Ovary (tissue), 9 donors: Measurements from ENCODE around the gene TRIM44. TPM values are rescaled to one million over a fixed set of nuclear protein-coding genes. Genes with fewer than 3 reads are reported as not detected.

Experiments
- DNase-seq, 5 donors: peaks; one replicate each; pipeline ENCODE4 v3.0.0-alpha.2; 2019 to 2020
- H3K27ac ChIP-seq, 2 donors: fragments of 200-600 bp; one replicate each; pipeline versions ENCODE4 v1.5.1 to v1.8.0; 2019 to 2022
- H3K27me3 ChIP-seq: fragments of 200-600 bp; one replicate; pipeline ENCODE4 v1.8.0; 2022
- H3K36me3 ChIP-seq: fragments of 200-600 bp; sonication (generic); one replicate; pipeline ENCODE4 v1.5.1; 2019
- H3K4me1 ChIP-seq: one replicate; pipeline ENCODE4 v1.8.1; 2013; ENCODE audit warnings: mild to moderate bottlenecking, moderate library complexity; ENCODE audit not compliant: insufficient read depth
- H3K4me3 ChIP-seq: fragments of 200-600 bp; sonication (generic); one replicate; pipeline ENCODE4 v1.5.1; 2017
- H3K9me3 ChIP-seq, 2 donors: fragments of 200-600 bp in 1 of 2; sonication (generic) in 1 of 2; one replicate each; pipeline versions ENCODE4 v1.5.1 to v1.8.1; 2013 to 2019; ENCODE audit warnings: mild to moderate bottlenecking in 1 of 2, moderate library complexity in 1 of 2
- EP300 ChIP-seq: sonication (generic); formaldehyde crosslinking; IDR thresholded peaks from one replicate; pipeline ENCODE4 v1.6.1; 2017; ENCODE audit warnings: antibody characterized with exemption
- POLR2A ChIP-seq: fragments of 450-650 bp; IDR thresholded peaks from one replicate; pipeline ENCODE4 v1.6.1; 2017; ENCODE audit warnings: antibody characterized with exemption, mild to moderate bottlenecking, moderate library complexity
- WGBS, 3 donors: extraction: QIAGEN DNeasy Blood & Tissue Kit in 1 of 3; methylation state at CpG; one replicate each; pipeline versions ENCODE4 v1.1.5 to v1.1.7; 2013 to 2017; 5-methylcytosine and 5-hydroxymethylcytosine counted together
- intact Hi-C, 4 donors: fragments of 100-400 bp; cut with DNase I; formaldehyde crosslinking; loops; one replicate each; pipeline versions ENCODE4 v1.11.0 to v1.15.1; 2022 to 2023
- polyA plus RNA-seq, 2 donors: library from polyadenylated mRNA; stranded (reverse); fragments of 200-250 nt in 1 of 2; fragments of 350-450 nt in 1 of 2; fragmentation: Illumina TruSeq in 1 of 2; extraction: RNeasy Lipid Tissue Mini Kit (QIAGEN cat#74804) in 1 of 2; gene quantifications; one replicate each; pipeline ENCODE4 v1.2.3, GENCODE V29; 2013 to 2014
- total RNA-seq, 7 donors: library from RNA; depleted of rRNA in 2 of 7; stranded (reverse); fragments of >200 nt in 2 of 7; fragmentation: NEBNext Ultra II Directional in 3 of 7; extraction: Animal tissue kit (Norgen Biotek cat#: 25700) in 3 of 7; gene quantifications; one replicate each; pipeline versions ENCODE4 v1.1.0 to v1.2.4, GENCODE V29; 2016 to 2023
- TF ChIP-seq, protein P1 (sequence below), 3 donors: fragments of 450-650 bp in 2 of 3; fragments of 200-600 bp in 1 of 3; IDR thresholded peaks; one replicate each; pipeline versions ENCODE4 v1.5.1 to v1.8.0; 2016 to 2022; ENCODE audit warnings: antibody characterized with exemption in 3 of 3, mild to moderate bottlenecking in 1 of 3
- donor health status: DM: no; HTN: no; CAD: no; lungs with moderate emphysema.
- donor health status: DM: no; HTN: no; CAD: no.
- donor health status: Bipolar disorder and iron deficiency.
- donor health status: DM: yes; HTN: yes; CAD: no.
- donor health status: DM: no; HTN: no; CAD: no.
- donor health status: DM: yes; HTN: yes; CAD: no.

The TRIM44 gene
- total and polyA plus RNA-seq, 9 donors: 9.9 to 54.6 (median 45.7) TPM

DNA sequence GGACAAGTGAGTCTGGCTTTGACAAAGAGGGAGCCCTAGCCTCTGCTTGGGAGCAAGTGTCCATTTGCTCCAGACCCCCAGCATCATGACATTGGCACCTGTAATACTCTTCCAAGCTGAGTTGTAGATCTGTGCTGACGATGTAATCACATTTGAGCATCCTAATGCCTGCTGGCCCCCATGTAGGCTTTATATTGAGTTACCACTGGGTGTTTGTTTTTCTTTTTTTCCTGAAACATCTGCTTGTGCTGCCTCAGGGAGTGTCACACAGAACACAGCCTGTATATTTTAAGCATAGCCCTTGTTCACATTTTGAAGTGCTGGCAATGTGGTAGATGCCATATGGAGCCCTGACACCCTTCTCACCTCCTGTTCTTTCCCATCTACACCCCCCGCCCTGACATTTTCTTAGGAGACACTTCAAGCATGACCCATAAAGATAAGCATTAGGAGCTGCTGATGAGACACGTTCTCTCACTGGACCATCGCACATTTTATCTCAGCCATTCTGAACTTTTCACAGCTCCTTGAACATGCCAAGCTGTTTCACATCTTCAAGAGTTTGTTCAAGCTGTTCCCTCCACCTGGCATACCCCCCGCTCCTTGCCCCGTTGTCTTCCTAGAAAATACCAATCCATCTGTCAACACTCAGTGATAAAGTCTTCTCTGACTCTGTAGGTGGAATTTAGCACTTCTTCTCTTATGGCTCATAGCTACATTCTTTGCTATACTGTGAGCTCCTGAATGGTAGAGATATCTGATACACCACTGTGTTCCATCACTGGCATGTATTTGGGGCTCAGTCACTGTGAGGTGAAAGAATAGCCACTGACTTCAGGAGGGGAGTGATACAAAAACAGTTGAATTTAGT is 128.7 kb downstream of the TRIM44 start:
- Histone ChIP-seq H3K9me3 (no peaks in the 10 kb centered on the region), H3K36me3 (no peaks in the 10 kb centered on the region), H3K27me3 (no peaks in the 10 kb centered on the region), H3K4me1 (peaks cover 7% of the 10 kb centered on the region), H3K4me3 (no peak overlapping the region), H3K27ac (no peak overlapping the region)
- intact Hi-C loops: no loop called here
- no peak for DNase-seq
- TF ChIP-seq, protein P1, sequence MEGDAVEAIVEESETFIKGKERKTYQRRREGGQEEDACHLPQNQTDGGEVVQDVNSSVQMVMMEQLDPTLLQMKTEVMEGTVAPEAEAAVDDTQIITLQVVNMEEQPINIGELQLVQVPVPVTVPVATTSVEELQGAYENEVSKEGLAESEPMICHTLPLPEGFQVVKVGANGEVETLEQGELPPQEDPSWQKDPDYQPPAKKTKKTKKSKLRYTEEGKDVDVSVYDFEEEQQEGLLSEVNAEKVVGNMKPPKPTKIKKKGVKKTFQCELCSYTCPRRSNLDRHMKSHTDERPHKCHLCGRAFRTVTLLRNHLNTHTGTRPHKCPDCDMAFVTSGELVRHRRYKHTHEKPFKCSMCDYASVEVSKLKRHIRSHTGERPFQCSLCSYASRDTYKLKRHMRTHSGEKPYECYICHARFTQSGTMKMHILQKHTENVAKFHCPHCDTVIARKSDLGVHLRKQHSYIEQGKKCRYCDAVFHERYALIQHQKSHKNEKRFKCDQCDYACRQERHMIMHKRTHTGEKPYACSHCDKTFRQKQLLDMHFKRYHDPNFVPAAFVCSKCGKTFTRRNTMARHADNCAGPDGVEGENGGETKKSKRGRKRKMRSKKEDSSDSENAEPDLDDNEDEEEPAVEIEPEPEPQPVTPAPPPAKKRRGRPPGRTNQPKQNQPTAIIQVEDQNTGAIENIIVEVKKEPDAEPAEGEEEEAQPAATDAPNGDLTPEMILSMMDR (IDR thresholded peaks at IDR 0.05): no peak
- no peak for TF ChIP-seq POLR2A
- no peak for TF ChIP-seq EP300
- WGBS, 3 donors: 53 to 61% (median 60%) methylated on average over 6 of the region's 6 CpGs

- TF ChIP-seq, protein P1 (IDR thresholded peaks at IDR 0.05): no peak
- TF ChIP-seq EP300 (no peak), POLR2A (no peak)
- no peak for DNase-seq
- Histone ChIP-seq H3K27ac (no peak overlapping the region), H3K4me1 (peaks cover 4% of the 10 kb centered on the region), H3K4me3 (no peak overlapping the region), H3K9me3 (no peaks in the 10 kb centered on the region), H3K36me3 (no peaks in the 10 kb centered on the region), H3K27me3 (no peaks in the 10 kb centered on the region)
- intact Hi-C loops: no loop called here
- WGBS, 3 donors: 78 to 83% (median 82%) methylated on average over 4 of the region's 4 CpGs
Measured at GRCh38 chr11:35792148-35792845, 129.7 kb downstream of the TRIM44 start.

GRCh38 chr11:35792846-35793192 is 130.2 kb downstream of the TRIM44 start:
- intact Hi-C loops: no loop called here
- no peaks in the 10 kb centered on the region for H3K27me3 ChIP-seq
- 82 to 87% (median 87%) methylated on average over 2 of the region's 2 CpGs for WGBS, 3 donors
- TF ChIP-seq EP300 (no peak), POLR2A (no peak)
- no peak overlapping the region for H3K27ac ChIP-seq
- peaks cover 4% of the 10 kb centered on the region for H3K4me1 ChIP-seq
- no peak for DNase-seq
- no peak overlapping the region for H3K4me3 ChIP-seq
- no peaks in the 10 kb centered on the region for H3K9me3 ChIP-seq
- no peaks in the 10 kb centered on the region for H3K36me3 ChIP-seq

DNA sequence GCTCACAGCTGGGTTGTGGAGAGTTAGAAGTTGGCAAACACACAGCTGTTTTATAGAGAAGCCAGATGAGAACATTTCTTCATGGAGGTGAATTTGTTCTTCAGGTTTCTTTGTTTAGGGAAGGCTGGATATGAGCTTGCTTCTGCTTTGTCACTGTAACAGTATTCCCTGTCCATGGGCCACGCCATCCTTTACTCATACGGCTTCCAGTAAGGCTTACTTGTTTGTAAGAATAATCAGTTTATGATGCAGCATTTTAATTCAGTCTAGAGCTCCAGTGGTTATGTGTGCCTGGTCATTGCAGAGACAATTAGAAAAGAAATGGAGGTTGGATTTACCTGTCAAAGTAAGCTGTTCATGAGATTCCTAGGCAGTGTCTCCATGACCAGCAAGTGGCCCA is 131.8 kb downstream of the TRIM44 start:
- WGBS, 3 donors: 93 to 100% (median 95%) methylated on average over 2 of the region's 2 CpGs
- Histone ChIP-seq H3K9me3 (no peaks in the 10 kb centered on the region), H3K4me3 (no peak overlapping the region), H3K27me3 (no peaks in the 10 kb centered on the region), H3K27ac (no peak overlapping the region), H3K36me3 (no peaks in the 10 kb centered on the region), H3K4me1 (peaks cover 4% of the 10 kb centered on the region)
- TF ChIP-seq, protein P1 (IDR thresholded peaks at IDR 0.05): no peak
- TF ChIP-seq EP300 (no peak), POLR2A (no peak)
- no peak for DNase-seq
- intact Hi-C loops: no loop called here

DNA sequence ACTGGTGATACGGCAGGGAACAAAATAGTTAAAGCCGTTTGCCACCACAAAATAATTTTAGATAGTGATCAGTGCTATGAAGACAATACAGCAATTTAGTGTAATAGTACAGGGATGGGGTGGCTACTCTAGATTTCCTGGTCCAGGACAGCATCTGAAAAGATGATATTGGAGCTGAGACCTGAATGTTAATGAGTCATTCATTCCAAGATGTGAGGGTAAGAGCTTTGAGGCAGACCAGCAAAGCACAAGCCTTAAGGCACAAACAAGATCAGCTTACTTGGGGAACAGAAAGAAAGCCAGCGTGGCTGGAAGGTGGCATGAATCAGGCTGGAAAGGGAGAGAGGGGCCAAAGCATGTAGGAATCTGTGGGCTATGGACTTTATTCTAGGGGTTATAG is 132.3 kb downstream of the TRIM44 start:
- Histone ChIP-seq H3K4me1 (peaks cover 4% of the 10 kb centered on the region), H3K27me3 (no peaks in the 10 kb centered on the region), H3K27ac (no peak overlapping the region), H3K4me3 (no peak overlapping the region), H3K36me3 (no peaks in the 10 kb centered on the region), H3K9me3 (no peaks in the 10 kb centered on the region)
- TF ChIP-seq POLR2A (no peak), EP300 (no peak)
- TF ChIP-seq, protein P1 (IDR thresholded peaks at IDR 0.05): no peak
- intact Hi-C loops: no loop called here
- DNase-seq: no peak
- WGBS, 3 donors: 91 to 97% (median 92%) methylated on average over 3 of the region's 3 CpGs
